GM21717 (cell line): Measurements from ENCODE around the gene CFAP65.

Experiments used
- ATAC-seq: cut with Tn5 transposase; IDR thresholded peaks from one replicate; pipeline ENCODE4 v1.9.1; 2021; ENCODE audit warnings: mild to moderate bottlenecking, moderate library complexity; ENCODE audit not compliant: unreplicated experiment

CFAP65 gene

GRCh38 chr2:218979846-218980734 is 61.2 kb downstream of the CFAP65 start:
- peak; percentile 86 for ATAC-seq

DNA sequence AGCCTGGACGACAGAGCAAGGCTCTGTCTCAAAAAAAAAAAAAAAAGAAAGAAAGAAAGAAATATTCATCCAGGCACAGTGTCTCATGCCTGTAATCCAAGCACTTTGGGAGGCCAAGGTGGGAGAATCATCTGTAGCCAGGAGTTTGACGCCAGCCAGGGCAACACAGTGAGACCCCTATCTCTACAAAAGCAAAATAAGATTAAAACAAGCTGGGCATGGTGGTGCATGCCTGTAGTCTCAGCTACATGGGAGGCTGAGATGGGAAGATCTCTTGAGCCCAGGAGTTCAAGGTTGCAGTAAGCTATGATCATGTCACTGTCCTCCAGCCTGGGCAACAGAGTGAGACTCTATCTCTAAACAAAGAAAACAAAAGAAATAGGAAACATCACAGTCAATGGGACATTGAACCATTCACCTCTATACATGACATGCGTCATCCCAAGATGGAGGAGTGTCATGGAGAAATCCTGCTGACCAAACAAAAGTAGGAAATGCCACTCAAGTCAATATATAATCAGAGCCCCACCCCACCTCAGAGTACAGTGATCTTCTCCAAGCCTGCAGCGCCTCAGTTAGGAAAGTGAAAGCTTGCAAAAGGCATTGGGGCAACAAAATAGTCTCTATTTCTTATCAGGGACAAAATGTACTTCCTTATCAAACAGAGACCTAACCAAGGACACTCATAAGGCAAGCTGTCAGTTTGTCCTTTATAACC is 66.1 kb downstream of the CFAP65 start:
- no peak for ATAC-seq

- no peak for ATAC-seq
Measured at GRCh38 chr2:218970894-218971293, 70.4 kb downstream of the CFAP65 start.

DNA sequence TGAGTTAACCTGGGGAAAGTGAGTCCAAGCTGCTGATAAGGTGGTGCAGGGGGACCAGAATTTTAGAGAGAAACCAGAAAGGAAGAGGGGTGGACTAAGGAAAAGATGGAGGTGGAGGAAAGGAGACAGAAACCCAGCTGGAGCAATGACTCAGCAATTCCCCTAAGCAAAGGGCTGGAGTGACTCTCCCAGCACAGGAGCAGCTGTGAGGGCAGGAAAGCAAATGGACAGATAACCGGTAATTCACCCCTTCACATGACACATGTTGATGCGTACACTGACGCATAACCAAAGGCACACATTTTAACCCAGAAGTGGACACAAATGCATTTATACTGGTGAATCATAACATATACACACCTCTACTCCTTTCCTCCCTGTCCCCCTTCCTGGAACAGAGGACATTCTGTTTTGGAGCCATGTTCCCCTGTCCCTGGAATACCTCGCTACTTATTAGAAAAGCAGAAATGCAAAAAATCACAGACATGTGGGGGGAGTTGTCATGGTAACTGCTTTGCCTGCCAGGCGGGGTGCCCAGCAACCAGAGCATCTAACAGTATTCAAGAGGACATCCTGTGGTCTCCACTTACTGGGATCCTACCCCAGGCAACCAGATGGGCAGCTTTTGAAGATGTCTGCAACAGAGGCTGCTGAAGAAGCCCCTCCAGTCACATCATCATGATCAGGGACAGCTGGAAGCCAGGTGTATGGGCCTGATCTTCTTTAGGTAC is 77.1 kb downstream of the CFAP65 start:
- no peak for ATAC-seq

DNA sequence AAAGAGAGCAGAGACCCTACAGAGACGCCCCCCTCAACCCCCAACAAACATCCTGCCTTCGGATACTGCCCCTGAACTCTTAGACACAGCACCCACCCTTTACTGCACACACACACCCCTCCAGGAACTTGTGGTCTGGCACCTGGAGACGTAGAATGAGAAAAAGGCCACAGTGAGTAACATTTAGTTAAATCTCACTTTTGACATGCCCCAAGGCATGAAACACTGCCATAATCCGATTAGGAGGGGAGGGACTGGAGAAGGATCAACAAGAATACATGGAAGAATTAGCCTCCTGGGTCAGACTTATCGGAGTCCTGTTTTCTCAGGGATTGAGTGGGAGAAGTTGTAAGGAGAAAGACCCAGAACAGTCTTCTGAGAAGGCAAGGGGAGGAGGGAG is 77.7 kb downstream of the CFAP65 start:
- ATAC-seq: no peak

DNA sequence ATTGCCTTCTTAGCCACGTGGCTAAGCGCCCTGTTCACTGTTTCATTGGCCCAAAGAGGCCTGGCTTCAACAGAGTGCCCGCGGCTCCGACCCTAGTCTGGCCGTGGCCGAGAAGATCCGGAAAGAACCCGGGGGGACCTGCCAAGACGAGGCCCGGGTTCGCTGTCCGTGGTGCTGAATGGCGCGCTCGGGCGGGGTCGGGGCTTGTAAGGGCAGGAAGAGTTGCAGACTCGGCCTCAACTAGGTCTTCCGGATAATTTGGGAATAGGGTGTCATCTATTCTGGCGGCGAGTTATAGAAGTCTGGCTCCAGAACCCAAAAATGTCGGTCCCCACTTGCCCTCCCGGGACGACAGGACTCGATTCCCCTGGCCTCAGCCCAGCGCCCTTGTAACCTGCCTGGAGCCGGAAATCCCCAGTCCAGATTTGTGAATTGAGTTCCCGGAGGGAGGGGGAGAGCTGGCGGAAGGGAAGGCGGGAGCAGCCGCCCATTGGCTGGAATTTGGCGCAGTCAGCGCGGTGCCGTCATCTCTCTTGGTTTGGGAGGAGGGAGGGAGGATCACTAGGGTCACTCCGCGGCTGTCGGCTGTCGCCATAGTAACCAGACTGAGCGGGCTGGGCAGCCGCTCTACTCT is 78.3 kb downstream of the CFAP65 start:
- ATAC-seq: no peak

DNA sequence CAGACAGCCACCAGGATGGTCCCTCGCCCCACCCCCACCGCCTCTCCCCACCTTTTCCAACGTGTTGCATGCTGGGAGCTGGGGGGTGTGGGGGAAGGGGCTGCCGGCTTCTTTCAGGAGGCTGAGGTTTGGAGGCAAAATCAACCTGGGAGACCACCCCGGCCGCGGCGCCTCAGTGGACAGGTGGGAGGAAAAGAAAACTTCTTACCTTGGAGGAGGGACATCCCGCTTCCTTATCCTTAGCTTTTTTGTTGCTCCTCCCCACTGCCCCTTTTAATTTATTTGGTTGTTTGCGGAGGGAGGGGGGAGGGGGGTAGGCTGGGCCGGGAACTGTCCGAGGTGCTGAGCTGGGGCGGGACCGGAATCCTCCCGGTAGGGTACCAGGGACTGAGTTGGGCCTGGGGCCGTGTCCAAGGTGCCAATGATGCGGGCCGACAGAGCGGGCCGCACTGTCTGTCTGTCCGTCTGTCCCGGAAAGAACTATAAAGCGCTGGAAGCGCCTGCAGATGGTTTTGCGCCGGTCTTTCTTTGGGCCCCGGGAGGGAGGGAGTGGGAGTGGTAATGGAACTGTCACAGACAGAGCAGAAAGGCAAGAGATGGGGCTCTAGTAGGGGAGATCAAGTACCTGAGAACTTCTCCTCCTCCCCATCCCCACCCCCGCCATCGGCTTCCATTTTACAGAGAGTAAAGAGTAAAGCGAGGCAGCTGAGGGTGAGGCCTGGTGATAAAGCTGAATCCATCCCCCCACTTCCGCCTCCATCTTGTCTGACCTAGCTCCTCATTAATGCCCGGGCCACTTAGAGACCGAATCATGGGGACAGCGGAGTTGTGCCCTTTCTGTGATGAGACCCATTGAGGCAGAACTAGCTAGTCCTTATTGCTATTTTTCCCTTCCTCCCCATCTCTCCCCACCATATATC is 79.4 kb downstream of the CFAP65 start:
- ATAC-seq: no peak

GRCh38 chr2:218961229-218961628 is 80.1 kb downstream of the CFAP65 start:
- no peak for ATAC-seq

GRCh38 chr2:218960309-218961165 is 80.8 kb downstream of the CFAP65 start:
- ATAC-seq: no peak

- no peak for ATAC-seq
Measured at GRCh38 chr2:218959761-218960308, 81.5 kb downstream of the CFAP65 start.

DNA sequence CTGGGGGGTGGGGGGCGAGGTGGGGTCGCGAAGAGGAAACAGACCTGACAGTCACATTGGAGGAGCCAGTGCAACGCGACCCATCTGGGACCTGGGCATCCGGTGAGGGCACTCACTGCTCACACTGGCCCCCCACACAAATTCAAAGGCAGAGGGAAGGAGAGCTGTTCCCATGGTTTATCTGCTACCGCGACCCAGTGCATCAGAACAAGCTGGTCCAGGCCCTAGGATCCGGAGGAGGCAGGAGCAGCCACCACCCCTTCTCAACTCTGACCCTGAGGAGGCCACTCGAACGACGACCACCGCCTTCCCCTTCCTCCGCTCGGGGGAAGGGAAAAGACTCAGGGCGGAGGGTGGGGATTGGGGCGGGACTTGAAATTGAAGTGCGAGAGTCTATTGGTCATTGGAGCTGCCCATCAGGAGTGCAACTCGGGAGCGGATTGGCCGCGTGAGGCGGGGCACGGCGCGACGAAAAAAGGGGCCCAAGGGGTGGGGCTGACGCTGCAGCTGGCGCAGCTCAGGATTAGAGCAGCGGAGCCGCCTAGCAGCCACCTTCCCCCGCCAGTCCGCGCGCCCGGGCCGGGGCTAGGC is 82.1 kb downstream of the CFAP65 start, which contains the start of gene CDK5R2:
CDK5R2 (plus strand) TSS at position 526 of the 591 bp plus-strand sequence. CDS start 155 bp downstream, outside the sequence.
- peak; percentile 89 for ATAC-seq

- ATAC-seq: no peak
Measured at GRCh38 chr2:218958276-218958675, 83.0 kb downstream of the CFAP65 start.

DNA sequence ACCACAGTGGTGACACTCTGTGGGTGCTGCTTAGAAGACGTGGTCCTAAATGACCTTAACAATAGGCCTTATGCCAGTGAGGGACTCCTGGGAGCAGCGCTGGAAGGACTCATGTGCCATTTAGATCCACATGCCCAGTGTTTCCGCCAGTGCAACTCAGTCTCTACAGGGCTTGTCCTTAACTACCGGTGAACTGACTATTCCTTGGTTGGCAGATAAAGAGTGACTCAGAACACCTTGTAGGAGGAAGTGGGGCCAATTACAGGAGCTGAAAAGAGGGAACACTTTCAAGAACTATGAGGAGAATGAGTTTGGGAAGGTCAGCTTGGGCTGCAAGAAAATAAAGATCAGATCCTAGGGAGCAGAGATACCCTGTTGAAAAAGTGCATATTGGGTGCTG is 83.6 kb downstream of the CFAP65 start:
- no peak for ATAC-seq

DNA sequence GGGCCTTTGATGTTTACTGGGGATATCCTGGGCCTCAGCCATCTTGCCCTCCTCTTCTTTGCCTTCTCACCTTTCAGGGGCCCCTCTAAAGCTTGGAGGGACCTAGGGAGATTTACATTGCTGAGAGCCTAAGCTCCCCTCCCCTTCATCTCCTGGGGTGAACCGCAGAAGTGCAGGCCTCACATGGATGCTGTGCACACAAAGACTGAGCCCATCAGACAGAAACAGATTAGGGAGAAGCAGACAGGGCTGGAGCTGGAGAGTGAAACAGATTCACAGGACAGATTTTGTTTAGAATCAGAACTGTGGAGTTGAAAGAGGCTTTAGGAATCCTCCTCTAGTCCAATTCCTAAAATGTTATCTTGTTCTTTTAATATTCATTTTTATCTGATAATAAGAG is 85.3 kb downstream of the CFAP65 start:
- ATAC-seq: no peak

DNA sequence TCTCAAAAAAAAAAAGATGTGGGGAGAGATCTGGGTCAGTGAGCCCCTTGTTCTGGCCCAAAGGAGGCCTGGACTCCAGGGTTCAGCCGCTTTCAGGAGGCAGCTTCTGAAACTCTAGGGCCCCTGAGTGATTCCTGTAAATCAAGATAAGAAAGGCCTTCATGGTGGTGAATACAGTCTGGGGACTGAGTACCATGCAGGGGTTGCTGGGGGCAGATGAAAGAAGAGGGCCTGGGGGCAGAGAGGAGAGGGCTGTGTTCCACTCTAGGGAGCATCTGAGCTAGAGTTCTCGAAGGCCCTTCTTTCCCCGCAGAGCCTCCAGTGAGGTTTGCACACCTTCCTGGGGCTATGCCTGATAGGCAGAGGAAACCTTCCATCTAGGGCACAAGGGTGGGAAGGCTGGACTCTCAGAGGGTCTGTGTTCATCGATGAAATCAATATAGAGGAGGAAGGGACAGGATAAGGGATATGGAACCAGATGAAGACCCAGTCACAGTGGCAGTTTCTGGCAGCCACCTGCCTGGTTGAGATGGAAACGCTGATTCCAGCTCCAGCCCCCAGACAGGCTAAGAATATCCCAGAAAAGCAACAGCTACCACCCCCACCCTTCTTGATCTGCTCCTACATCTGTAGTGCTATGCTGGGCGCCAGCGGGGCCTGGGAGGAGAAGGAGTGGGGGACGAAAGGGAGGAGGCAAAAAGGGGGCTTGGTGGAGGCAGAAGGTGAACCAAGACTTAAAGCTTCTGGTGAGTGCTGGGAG is 86.6 kb downstream of the CFAP65 start:
- ATAC-seq: no peak

GRCh38 chr2:218953366-218953954 is 87.9 kb downstream of the CFAP65 start:
- ATAC-seq: no peak
